ENCODE measurements around the gene ZNF783. TPM values are rescaled to one million over a fixed set of nuclear protein-coding genes. Genes with fewer than 3 reads are reported as not detected.
A peak's percentile ranks its signal among the peaks of the same experiment; 100 is the strongest.

The ZNF783 gene
- total RNA-seq, 2 donors from 2014 or later: 10.6 to 10.8 TPM

DNA sequence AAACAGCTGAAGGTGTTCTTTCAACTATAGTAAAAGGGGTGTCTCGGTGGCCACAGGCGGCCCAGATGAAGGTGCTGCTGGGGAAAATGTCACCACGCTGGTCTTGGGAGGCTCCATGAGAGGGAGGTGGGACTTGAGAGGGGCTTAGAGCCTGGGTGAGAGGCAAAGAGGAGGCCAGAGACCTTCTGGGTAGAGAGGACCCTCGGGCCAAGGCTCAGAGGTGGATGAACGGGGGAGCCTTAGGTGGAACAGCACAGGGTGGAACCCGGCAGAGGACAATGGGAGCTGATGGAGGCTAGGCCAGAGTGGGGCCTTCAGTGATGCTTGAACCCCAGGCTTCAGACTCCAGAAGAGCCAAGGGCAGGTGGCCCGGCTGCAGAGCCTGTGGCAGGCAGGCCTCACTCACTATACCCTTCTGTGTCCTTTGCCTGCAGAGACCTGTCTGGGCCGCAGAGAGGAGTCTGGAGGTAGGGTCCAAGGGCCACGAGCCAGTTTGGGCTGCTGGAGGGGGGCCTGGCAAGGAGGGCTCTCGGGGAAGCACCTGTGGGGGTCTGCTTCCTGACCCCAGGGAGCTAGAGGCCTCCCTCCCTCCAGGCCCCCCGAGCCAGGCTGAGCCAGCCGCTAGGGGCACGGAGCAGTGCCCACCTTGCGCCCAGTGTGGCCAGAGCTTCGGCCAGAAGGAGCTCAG is 32.1 kb downstream of the ZNF783 start:
- DNase-seq (no peak), ATAC-seq (no peak)
- intact Hi-C loops (cut with DNase I, micrococcal nuclease): no loop called here

DNA sequence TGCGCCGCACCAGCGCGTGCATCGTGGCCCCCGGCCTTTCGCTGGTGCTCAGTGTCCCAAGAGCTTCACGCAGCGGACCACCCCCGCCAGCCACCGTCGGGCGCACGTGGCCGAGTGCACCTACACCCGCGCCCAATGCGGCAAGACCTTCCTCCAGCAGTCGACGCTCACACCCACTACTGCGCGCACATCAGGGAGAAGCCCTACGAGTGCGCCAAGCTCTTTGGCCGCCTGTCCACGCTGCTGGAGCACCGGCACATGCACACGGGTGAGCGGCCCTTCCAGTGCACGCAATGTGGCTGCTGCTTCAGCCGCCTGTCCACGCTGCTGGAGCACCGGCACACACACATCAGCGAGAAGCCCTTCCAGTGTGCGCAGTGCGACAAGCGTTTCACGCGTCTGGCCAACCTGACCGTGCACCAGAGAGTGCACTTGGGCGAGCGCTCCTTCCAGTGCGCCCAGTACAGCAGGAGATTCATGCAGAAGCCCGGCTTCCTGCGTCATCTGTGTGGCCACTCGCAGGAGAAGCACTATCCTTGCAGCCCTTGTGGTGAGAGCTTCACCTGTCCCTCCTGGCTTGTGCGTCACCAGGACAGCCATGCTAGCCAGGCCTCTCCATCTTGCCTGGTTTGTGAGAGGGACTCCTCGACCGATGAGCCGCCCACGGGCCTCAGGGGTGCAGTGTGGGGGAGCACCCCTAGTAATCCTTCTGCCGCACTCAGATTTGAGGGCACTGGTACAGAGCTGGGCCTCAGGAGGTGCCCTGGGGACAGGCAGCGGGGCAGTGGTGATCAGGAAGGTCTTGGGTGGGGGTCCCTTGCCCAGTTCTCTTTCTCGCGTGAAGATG is 32.9 kb downstream of the ZNF783 start:
- no peak for ATAC-seq
- no peak for DNase-seq
- intact Hi-C loops (cut with DNase I, micrococcal nuclease): no loop called here

GRCh38 chr7:149295481-149295850 is 33.5 kb downstream of the ZNF783 start:
- no peak for ATAC-seq
- intact Hi-C loops (cut with DNase I, micrococcal nuclease): no loop called here
- DNase-seq: no peak

DNA sequence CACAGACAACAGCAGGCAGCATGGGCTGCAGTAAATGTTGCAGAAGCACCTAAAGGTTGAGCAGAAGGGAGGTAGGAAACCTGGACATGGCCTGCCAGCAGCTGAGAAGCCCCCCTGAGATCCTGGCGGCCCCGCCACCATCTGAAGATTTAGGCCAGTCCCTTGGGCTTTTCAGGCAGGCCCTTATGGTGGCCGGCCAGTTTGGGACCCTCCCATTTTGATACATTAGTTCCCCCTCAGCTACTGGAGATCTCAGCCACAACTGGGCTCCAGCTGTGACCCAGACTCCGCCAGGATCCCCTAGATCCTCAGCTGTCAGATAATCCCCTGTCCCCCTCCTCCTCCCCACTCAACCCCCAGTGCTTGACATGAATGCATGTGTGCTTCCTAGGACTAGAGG is 34.4 kb downstream of the ZNF783 start:
- ATAC-seq: no peak
- DNase-seq: no peak
- intact Hi-C loops (cut with DNase I, micrococcal nuclease): no loop called here

GRCh38 chr7:149297034-149297755 is 35.2 kb downstream of the ZNF783 start:
- intact Hi-C loops (cut with DNase I, micrococcal nuclease): no loop called here
- no peak for ATAC-seq
- DNase-seq: no peak

DNA sequence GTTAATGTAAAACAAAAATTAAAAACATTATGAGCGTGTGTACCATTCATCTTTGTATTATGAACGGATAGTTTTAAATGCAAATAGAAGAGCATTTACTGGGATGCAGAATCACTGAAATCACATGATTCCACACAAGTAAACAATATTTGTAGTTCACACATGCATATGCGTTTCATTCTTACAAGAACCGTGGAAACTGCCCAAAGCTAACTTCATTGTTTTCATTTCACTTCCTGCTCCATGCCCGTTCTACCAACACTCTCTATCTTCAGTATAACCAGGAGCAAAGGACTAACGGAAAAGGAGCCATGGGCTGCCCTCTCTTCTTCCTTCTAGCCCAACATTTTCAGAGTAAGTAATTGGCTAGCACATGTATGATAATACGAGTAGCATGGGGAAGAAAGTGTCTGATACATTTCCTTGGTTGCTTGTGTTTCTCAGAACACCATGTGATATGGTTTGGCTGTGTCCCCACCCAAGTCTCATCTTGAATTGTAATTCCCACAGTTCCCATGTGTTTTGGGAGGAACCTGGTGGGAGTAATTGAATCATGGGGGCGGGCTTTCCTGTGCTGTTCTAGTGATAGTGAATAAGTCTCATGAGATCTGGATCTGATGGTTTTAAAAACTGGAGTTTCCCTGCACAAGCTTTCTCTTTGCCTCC is 38.8 kb downstream of the ZNF783 start:
- ATAC-seq (no peak), DNase-seq (no peak)
- intact Hi-C loops (cut with DNase I, micrococcal nuclease): no loop called here

DNA sequence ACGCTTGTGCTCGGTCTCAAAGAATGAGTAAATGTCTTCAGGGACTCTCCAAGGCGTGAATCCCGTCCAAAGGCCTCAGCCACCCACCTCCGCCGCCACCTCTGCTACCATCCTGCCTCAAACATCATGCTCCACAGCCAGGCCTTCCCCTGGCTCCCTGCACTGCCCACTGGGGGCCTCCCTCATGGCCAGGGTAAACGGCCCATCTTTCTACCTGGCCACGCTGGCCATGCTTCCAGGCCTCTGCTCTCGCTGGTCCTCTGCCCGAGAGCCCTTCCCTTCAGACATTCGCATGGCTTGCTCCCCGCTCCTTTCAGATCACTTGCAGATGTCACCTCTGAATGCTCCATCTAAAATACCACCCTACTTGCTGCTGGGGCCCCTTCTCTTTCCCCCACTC is 40.2 kb downstream of the ZNF783 start:
- intact Hi-C loops (cut with DNase I, micrococcal nuclease): no loop called here
- no peak for ATAC-seq

DNA sequence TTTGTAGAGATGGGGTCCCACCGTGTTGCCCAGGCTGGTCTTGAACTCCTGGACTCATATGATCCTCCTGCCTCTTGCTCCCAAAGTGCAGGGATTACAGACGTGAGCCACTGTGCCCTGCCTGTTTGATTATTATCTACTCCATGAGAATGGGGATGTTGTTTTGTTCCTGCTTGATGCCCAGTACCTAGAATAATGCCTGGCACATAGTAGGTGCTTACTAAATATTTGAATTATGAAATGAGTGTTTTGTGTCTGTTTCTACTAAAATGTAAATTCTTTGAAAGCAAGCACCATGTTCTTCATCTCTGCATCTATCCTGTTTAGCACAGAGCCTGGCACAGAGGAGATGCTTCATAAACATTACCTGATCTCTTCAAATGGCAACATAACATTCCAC is 40.9 kb downstream of the ZNF783 start:
- no peak for ATAC-seq
- no peak for DNase-seq
- intact Hi-C loops (cut with DNase I, micrococcal nuclease): no loop called here

More for the DNA sequence above, 40.2 kb downstream of the ZNF783 start:
- DNase-seq: no peak

DNA sequence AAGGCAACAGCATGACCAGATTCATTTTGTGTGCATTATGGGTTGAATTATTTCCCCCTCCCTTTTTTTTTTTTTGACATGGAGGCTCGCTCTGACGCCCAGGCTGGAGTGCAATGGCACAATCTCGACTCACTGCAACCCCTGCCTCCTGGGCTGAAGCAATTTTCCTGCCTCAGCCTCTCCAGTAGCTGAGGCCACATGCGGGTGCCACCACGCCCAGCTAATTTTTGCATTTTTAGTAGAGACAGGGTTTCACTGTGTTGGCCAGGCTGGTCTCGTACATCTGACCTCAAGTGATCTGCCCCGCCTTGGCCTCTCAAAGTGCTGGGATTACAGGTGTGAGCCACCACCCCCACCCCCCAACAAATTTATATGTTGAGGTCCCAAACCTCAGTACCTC is 42.0 kb downstream of the ZNF783 start:
- intact Hi-C loops (cut with DNase I, micrococcal nuclease): no loop called here
- DNase-seq (no peak), ATAC-seq (no peak)

DNA sequence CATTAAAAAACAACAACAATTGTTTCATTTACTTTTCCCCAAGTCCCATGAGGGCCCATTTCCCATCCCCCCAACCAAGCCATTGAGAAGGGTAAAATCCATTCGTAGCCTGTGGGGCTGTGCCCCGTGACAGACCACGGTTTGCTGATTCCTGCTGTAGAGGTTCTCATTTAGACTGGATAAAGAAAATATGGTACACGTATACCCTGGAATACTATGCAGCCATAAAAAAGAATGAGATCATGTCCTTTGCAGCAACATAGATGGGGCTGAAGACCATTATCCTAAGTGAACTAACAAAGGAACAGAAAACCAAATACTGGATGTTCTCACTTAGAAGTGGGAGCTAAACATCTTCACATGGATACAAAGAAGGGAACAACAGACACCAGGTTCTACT is 44.9 kb downstream of the ZNF783 start:
- intact Hi-C loops (cut with DNase I, micrococcal nuclease): no loop called here
- ATAC-seq (no peak), DNase-seq (no peak)

- intact Hi-C loops (cut with DNase I, micrococcal nuclease): no loop called here
- ATAC-seq (no peak), DNase-seq (no peak)
These were observed 45.9 kb downstream of the ZNF783 start for GRCh38 chr7:149307775-149308501.

GRCh38 chr7:149310113-149310836 is 48.3 kb downstream of the ZNF783 start:
- DNase-seq (no peak), ATAC-seq (peak; percentile 60)
- intact Hi-C loops (cut with DNase I, micrococcal nuclease): no loop called here

DNA sequence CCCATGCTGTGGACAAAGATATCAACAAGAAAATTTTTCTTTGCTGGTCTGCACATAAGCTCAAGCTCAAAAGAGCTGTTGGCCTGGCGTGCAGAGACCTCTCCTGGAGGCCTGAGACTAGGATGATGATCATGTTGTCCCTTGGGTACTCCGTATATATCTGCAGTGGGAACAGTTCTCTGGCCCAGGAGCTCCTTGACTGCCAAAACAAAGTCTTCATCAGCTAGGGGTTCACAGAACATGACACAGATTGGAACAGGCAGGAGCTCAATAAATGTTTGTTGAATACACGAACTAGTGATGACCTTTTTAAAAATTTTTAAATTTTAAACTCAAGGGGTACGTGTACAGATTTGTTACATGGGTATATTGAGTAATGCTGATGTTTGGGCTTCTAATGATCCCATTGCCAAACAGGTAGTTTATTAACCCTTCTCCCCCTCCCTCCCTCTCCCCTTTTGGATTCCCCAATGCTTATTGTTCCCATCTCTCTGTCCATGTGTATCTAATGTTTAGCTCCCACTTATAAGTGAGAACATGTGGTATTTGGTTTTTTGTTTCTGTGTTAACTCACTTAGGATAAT is 49.1 kb downstream of the ZNF783 start:
- DNase-seq: no peak
- intact Hi-C loops (cut with DNase I, micrococcal nuclease): no loop called here
- ATAC-seq: no peak

GRCh38 chr7:149313981-149314380 is 52.0 kb downstream of the ZNF783 start:
- no peak for ATAC-seq
- DNase-seq: no peak
- intact Hi-C loops (cut with DNase I, micrococcal nuclease): no loop called here

DNA sequence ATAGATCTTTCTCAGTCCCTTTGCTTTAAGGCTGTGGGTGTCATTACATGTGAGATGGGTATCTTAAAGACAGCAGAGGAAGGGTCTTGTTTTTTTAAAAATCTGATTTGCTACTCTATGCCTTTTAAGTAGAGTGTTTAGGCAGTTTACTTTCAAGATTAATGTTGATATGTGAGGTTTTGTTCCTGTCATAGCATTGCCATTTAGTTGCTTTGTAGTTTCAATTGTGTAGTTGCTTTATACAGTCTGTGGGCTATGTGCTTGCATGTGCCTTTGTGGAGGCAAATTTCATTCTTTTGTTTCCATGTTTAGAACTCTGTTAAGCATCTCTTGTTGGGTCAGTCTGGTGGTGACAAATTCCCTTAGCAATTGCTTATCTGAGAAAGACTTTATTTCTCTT is 54.6 kb downstream of the ZNF783 start:
- DNase-seq: no peak
- no peak for ATAC-seq
- intact Hi-C loops (cut with DNase I, micrococcal nuclease): no loop called here

DNA sequence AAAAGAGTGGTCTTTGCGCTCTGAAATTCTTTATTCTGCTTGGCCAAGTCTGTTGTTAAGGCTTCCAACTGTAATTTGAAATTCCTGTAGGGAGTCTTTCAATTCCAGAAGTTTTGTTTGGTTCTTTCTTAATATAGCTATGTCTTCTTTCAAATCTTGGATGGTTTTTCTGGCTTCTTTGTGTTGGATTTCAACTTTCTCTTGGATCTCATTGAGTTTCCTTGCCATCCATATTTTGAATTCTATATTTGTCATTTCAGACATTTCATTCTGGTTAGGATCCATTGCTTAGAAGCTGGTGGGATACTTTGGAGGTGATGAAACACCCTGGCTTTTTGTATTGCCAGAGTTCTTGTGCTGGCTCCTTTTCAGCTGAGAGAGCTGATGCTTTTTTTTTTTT is 55.5 kb downstream of the ZNF783 start:
- intact Hi-C loops (cut with DNase I, micrococcal nuclease): no loop called here
- ATAC-seq: no peak

GRCh38 chr7:149317986-149318672 is 56.1 kb downstream of the ZNF783 start:
- DNase-seq (no peak), ATAC-seq (no peak)
- intact Hi-C loops (cut with DNase I, micrococcal nuclease): no loop called here

More for the DNA sequence above, 55.5 kb downstream of the ZNF783 start:
- no peak for DNase-seq

All from left colon (tissue), 2 donors.